Middle frontal gyrus (tissue), 1 donor: ENCODE measurements around the gene FOXL1.

ENCODE experiments used
- DNase-seq: peaks from one replicate; pipeline ENCODE4 v3.0.0-alpha.2; 2015; ENCODE audit warnings: low spot score; ENCODE audit errors: extremely low spot score

The FOXL1 gene

DNA sequence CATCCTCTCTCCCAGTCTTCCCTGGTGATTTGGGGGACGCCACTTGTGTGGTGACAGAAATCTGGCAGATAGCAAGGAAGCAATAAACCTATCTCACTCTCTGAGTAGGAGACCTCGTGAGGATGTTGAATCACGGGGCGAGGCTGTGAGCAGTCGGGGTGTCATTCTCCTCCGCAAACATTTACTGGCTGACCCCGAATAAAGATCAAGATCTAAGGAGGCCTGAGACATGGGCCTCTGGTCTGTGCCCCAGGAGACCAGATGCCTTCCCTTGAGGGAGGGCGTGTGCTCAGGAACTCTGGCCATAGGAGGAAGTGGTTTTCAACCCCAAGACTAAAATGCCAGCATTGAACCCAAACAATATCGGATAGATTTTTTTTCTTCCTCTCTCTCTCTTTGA, 53.1 kb downstream of the FOXL1 start:
- DNase-seq, result no peak
